DND-41 (cell line): ENCODE data around the gene KCNA10.

Source experiments
- ATAC-seq: fragments of 200-7000 bp; cut with Tn5 transposase; 3 replicates; pipeline ENCODE4 v1.9.1; 2021; ENCODE audit warnings: low read depth; ENCODE audit not compliant: insufficient read depth
- DNase-seq: peaks from one replicate; pipeline ENCODE4 v3.0.0-alpha.2; 2020
- H2AFZ ChIP-seq: 2 replicates; pipeline ENCODE4 v1.6.0; 2012; ENCODE audit warnings: low read depth, low read length
- H3K27ac ChIP-seq: 2 replicates; pipeline ENCODE4 v1.5.1; 2012; ENCODE audit warnings: low read length, inconsistent platforms
- H3K27me3 ChIP-seq: fragments of 200-600 bp; sonication (generic); 2 replicates; pipeline ENCODE4 v1.6.0; 2012; ENCODE audit warnings: low read length, mild to moderate bottlenecking, inconsistent platforms; ENCODE audit not compliant: insufficient read depth, poor library complexity
- H3K36me3 ChIP-seq: 2 replicates; pipeline ENCODE4 v1.5.1; 2012; ENCODE audit warnings: low read length, inconsistent platforms; ENCODE audit not compliant: insufficient read depth
- H3K4me1 ChIP-seq: 2 replicates; pipeline ENCODE4 v1.5.1; 2012; ENCODE audit warnings: mild to moderate bottlenecking, low read length; ENCODE audit not compliant: insufficient read depth
- H3K4me2 ChIP-seq: 2 replicates; pipeline ENCODE4 v1.6.0; 2012; ENCODE audit warnings: mild to moderate bottlenecking, moderate library complexity, low read length, inconsistent platforms; ENCODE audit not compliant: insufficient read depth
- H3K4me3 ChIP-seq, 2 experiments: fragments of 200-600 bp in 1 of 2; shearing (Covaris generic) in 1 of 2; 2 replicates each; pipeline ENCODE4 v1.5.1; 2012 to 2016; ENCODE audit warnings: inconsistent platforms in 2 of 2, low read length in 2 of 2, mild to moderate bottlenecking in 2 of 2, low read depth in 1 of 2, moderate library complexity in 1 of 2
- H3K79me2 ChIP-seq: 2 replicates; pipeline ENCODE4 v1.6.0; 2012; ENCODE audit warnings: low read length, inconsistent platforms; ENCODE audit not compliant: insufficient read depth
- H3K9ac ChIP-seq: 2 replicates; pipeline ENCODE4 v1.6.0; 2012; ENCODE audit warnings: low read depth, mild to moderate bottlenecking, inconsistent platforms, low read length, moderate library complexity
- H3K9me3 ChIP-seq: 2 replicates; pipeline ENCODE4 v1.5.1; 2012; ENCODE audit warnings: low read length, moderate library complexity, mild to moderate bottlenecking, inconsistent platforms; ENCODE audit not compliant: insufficient read depth, severe bottlenecking
- H4K20me1 ChIP-seq: 2 replicates; pipeline ENCODE4 v1.6.0; 2012; ENCODE audit warnings: low read length; ENCODE audit not compliant: insufficient read depth
- EZH2 ChIP-seq: IDR thresholded peaks from 3 replicates; pipeline ENCODE4 v1.6.1; 2012; ENCODE audit warnings: borderline replicate concordance, low read depth, mild to moderate bottlenecking, moderate library complexity, low read length, inconsistent platforms; ENCODE audit not compliant: severe bottlenecking
- TF ChIP-seq, protein P1 (sequence below): IDR thresholded peaks from 2 replicates; pipeline ENCODE4 v1.5.1; 2012; ENCODE audit warnings: borderline replicate concordance, low read length, moderate library complexity, mild to moderate bottlenecking; ENCODE audit not compliant: poor library complexity, severe bottlenecking; ENCODE audit errors: extremely low read depth

Gene KCNA10

GRCh38 chr1:110563089-110563488, 44.1 kb upstream of the KCNA10 start:
- Histone ChIP-seq H3K4me2 (no peak overlapping the region), H3K79me2 (no peaks in the 10 kb centered on the region), H3K36me3 (no peaks in the 10 kb centered on the region), H3K4me3 (no peak overlapping the region), H3K4me1 (no peaks in the 10 kb centered on the region), H2AFZ (no peak overlapping the region), H3K9me3 (no peaks in the 10 kb centered on the region), H3K27ac (no peak overlapping the region), H4K20me1 (no peaks in the 10 kb centered on the region; the same call in 1 of the 2 replicates), H3K27me3 (peaks cover 22% of the 10 kb centered on the region), H3K9ac (no peak overlapping the region)
- ATAC-seq (no peak), DNase-seq (no peak)
- TF ChIP-seq EZH2, result no peak
- TF ChIP-seq, protein P1, sequence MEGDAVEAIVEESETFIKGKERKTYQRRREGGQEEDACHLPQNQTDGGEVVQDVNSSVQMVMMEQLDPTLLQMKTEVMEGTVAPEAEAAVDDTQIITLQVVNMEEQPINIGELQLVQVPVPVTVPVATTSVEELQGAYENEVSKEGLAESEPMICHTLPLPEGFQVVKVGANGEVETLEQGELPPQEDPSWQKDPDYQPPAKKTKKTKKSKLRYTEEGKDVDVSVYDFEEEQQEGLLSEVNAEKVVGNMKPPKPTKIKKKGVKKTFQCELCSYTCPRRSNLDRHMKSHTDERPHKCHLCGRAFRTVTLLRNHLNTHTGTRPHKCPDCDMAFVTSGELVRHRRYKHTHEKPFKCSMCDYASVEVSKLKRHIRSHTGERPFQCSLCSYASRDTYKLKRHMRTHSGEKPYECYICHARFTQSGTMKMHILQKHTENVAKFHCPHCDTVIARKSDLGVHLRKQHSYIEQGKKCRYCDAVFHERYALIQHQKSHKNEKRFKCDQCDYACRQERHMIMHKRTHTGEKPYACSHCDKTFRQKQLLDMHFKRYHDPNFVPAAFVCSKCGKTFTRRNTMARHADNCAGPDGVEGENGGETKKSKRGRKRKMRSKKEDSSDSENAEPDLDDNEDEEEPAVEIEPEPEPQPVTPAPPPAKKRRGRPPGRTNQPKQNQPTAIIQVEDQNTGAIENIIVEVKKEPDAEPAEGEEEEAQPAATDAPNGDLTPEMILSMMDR, result no peak

DNA sequence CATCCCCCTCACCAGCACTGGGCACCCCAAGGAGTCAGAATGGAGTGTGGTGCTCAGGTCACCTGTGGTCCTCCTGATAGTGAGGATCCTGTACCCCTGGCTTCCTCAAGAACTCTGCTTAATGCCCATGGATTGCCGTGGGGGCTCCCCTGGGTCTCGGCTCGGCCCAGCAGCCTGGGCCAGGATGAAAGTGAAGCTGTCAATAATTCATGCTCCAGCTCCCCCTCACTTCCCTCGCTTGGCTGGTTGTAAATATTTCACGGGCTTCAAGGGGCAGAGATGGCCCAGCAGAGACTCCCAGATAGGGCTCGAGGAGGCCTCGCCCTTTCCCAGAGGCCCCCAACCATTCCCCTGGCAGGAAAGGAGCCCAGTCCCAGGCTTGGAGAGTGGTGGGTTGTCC, 42.6 kb upstream of the KCNA10 start:
- DNase-seq, result no peak
- Histone ChIP-seq H3K9me3 (no peaks in the 10 kb centered on the region), H3K4me2 (no peak overlapping the region), H3K4me3 (no peak overlapping the region), H3K79me2 (no peaks in the 10 kb centered on the region), H3K9ac (no peak overlapping the region), H3K36me3 (no peaks in the 10 kb centered on the region), H4K20me1 (no peaks in the 10 kb centered on the region; the same call in 1 of the 2 replicates), H2AFZ (no peak overlapping the region), H3K27me3 (peaks cover 18% of the 10 kb centered on the region), H3K27ac (no peak overlapping the region), H3K4me1 (no peaks in the 10 kb centered on the region)
- ATAC-seq, result no peak
- TF ChIP-seq, protein P1, result no peak
- no peak for TF ChIP-seq EZH2

DNA sequence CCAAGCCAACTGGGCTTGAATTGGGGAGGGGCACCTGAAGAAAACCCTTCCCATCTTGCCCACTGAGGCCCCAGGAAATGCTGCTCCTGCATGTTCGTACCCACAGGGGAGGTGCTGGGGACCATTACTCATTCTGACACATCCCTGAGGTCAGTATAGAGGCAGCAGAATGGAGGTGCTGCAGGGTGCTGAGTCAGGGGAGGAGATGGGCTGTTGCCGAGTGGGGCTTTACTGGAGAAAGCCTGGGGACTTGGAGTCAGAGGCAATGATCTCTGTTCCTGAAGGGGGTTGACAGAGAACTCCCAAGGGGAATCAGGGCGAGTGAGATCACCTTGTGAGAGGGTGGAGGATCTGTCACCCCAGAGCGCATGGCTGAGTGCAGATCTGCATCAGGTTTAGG, 40.2 kb upstream of the KCNA10 start:
- Histone ChIP-seq H3K4me1 (no peaks in the 10 kb centered on the region), H2AFZ (no peak overlapping the region), H3K9ac (no peak overlapping the region), H3K27ac (no peak overlapping the region), H3K36me3 (no peaks in the 10 kb centered on the region), H3K27me3 (peaks cover 11% of the 10 kb centered on the region), H3K4me2 (no peak overlapping the region), H3K4me3 (no peak overlapping the region), H3K9me3 (no peaks in the 10 kb centered on the region), H3K79me2 (no peaks in the 10 kb centered on the region), H4K20me1 (no peaks in the 10 kb centered on the region; the same call in 1 of the 2 replicates)
- DNase-seq (no peak), ATAC-seq (no peak)
- no peak for TF ChIP-seq EZH2
- TF ChIP-seq, protein P1, result no peak

DNA sequence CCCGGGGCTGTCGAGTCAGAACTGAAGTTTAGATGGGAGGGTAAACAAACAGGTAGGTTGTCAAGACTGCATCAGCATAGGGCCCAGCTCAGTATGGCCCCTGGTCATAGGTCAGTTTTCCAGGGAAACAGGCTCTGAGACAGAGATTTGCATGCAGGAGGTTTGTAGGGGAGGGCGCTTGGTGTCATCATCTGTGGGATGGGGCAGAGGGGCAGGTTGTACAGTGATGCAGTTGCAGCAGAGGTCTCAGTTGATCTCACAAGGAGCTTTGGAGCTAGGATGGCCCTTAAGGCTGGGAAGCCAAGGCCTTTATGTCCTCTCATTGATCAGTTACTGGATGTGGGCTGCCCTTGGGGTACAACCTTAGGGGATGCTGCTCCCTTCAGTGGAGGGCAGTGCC, 38.5 kb upstream of the KCNA10 start:
- Histone ChIP-seq H3K36me3 (no peaks in the 10 kb centered on the region), H3K27me3 (peaks cover 13% of the 10 kb centered on the region), H3K4me3 (no peak overlapping the region), H3K9me3 (no peaks in the 10 kb centered on the region), H3K9ac (no peak overlapping the region), H4K20me1 (no peaks in the 10 kb centered on the region; the same call in 1 of the 2 replicates), H3K4me1 (no peaks in the 10 kb centered on the region), H3K4me2 (no peak overlapping the region), H2AFZ (no peak overlapping the region), H3K27ac (no peak overlapping the region), H3K79me2 (no peaks in the 10 kb centered on the region)
- no peak for DNase-seq
- no peak for ATAC-seq
- TF ChIP-seq, protein P1, result no peak
- no peak for TF ChIP-seq EZH2
